Lower leg skin (tissue), 3 donors: Measurements from ENCODE around the gene LAMA4.

Experiments used
- CTCF ChIP-seq, 3 donors: fragments of 450-650 bp; IDR thresholded peaks; one replicate each; pipeline ENCODE4 v1.5.1; 2016; ENCODE audit warnings: antibody characterized with exemption in 3 of 3, mild to moderate bottlenecking in 3 of 3, moderate library complexity in 2 of 3
- POLR2A ChIP-seq, 2 donors: fragments of 450-650 bp; IDR thresholded peaks; one replicate each; pipeline ENCODE4 v1.6.1; 2016 to 2017; ENCODE audit warnings: antibody characterized with exemption in 2 of 2, mild to moderate bottlenecking in 1 of 2, moderate library complexity in 1 of 2

- TF ChIP-seq CTCF (IDR thresholded peaks at IDR 0.05) (no peak), POLR2A (IDR thresholded peaks at IDR 0.05) (no peak)
Observed at GRCh38 chr6:112281821-112282615, 27.7 kb upstream of the LAMA4 start.
